ENCODE data around the gene PCK2.

The PCK2 gene

GRCh38 chr14:24136684-24137528 is 42.8 kb downstream of the PCK2 start:
- no peak for DNase-seq (ENCODE audit: low read depth)

DNA sequence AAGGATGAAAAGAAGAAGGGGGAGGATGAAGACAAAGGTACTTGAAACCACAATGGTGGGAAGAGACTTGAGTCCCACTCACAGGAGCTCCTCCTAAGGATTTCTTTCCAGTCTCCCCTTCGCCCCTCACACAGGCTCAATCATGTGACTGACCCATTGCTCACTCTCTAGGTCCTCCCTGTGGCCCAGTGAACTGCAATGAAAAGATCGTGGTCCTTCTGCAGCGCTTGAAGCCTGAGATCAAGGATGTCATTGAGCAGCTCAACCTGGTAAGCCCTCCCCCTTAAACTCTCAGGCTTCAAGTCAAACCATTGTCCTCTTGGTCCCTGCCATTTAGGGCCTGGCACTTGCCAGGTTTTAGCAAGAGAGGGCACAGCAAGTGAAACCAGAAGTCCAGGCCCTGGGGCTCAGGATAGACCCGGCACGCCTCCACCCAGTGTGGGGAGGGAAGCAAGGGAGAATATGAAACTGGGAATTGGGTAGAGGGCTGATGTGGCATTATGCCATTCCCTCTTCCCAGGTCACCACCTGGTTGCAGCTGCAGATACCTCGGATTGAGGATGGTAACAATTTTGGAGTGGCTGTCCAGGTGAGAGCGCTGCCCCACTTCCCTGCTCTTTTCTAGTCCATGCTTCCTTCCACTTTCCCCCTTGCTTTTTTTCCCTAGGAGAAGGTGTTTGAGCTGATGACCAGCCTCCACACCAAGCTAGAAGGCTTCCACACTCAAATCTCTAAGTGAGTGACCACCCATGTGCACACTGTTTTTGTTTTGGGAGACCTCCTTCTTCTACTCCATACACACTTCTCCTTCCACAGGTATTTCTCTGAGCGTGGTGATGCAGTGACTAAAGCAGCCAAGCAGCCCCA is 43.7 kb downstream of the PCK2 start:
- DNase-seq (ENCODE audit: low read depth) = no peak

DNA sequence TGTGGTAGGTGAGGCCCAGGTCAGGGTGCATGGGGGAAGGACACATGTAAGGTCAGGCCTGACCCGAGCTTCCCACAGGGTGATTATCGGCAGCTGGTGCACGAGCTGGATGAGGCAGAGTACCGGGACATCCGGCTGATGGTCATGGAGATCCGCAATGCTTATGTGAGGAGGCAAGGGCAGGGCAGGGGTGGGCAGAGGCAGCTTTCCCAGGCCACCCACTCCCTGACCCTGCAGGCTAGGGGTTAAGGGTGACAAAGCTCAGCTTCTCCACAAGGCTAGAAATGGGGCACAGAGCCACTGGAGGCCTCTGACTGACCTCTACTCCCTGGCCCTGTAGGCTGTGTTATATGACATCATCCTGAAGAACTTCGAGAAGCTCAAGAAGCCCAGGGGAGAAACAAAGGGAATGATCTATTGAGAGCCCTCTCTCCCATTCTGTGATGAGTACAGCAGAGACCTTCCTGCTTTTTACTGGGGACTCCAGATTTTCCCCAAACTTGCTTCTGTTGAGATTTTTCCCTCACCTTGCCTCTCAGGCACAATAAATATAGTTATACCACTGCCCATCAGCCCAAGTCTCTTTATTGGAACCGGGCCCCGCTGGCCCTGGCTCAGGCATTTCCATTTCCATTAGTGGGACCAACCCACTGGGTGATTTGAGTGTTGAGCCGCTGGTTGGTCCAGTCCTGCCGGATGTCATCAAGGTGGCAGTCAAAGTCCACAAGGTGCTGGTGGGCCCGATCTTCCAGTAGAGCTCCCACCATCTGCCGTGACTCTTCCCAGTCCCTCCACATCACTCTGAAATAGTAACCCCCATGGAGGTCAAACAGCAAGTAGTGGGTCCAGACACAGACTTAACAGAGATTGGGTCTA is 44.5 kb downstream of the PCK2 start:
- no peak for DNase-seq (ENCODE audit: low read depth)

- no peak for DNase-seq (ENCODE audit: low read depth)
These were observed 45.3 kb downstream of the PCK2 start for GRCh38 chr14:24139272-24139934.

- DNase-seq (ENCODE audit: low read depth) = peak; percentile 99
These were observed 47.2 kb downstream of the PCK2 start, which contains the start of gene EMC9 for GRCh38 chr14:24141097-24141880. TSS of gene EMC9 (minus strand) at chr14:24141591. CDS start at chr14:24141304, 287 bp downstream.

GRCh38 chr14:24143511-24143910 is 49.4 kb downstream of the PCK2 start:
- no peak for DNase-seq (ENCODE audit: low read depth)

DNA sequence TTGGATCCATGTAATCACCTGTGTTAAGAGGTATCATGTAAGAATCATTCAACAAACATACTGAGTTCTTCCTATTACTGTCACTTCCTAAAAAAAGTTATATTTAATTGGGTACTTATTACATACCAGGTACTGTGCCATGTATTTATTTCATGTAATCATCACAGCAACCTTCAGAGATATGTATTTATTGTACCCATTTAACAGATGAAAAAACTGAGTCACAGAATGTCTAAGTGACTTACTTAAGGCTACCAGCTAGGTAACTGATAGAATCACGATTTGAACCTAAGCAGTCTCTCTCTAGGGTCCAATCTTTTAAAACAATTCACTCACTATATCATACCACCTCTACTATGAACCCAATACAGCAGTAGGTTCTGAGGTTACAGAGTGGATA is 50.3 kb downstream of the PCK2 start:
- no peak for DNase-seq (ENCODE audit: low read depth)

- DNase-seq (ENCODE audit: low read depth) = no peak
These were observed 51.1 kb downstream of the PCK2 start for GRCh38 chr14:24145219-24145618.

GRCh38 chr14:24145690-24146452 is 51.8 kb downstream of the PCK2 start:
- DNase-seq (ENCODE audit: low read depth) = no peak

- peak; percentile 65 for DNase-seq (ENCODE audit: low read depth)
These were observed 52.4 kb downstream of the PCK2 start, which contains the start of gene PSME2 for GRCh38 chr14:24146453-24146977. TSS of gene PSME2 (minus strand) at chr14:24146610. CDS start at chr14:24146581, 29 bp downstream.

GRCh38 chr14:24146978-24147760 is 53.1 kb downstream of the PCK2 start, which contains the start of gene RNF31:
TSS of gene RNF31 (plus strand) at chr14:24147498. CDS start at chr14:24147699, 201 bp downstream.
- peak; percentile 96 for DNase-seq (ENCODE audit: low read depth)

DNA sequence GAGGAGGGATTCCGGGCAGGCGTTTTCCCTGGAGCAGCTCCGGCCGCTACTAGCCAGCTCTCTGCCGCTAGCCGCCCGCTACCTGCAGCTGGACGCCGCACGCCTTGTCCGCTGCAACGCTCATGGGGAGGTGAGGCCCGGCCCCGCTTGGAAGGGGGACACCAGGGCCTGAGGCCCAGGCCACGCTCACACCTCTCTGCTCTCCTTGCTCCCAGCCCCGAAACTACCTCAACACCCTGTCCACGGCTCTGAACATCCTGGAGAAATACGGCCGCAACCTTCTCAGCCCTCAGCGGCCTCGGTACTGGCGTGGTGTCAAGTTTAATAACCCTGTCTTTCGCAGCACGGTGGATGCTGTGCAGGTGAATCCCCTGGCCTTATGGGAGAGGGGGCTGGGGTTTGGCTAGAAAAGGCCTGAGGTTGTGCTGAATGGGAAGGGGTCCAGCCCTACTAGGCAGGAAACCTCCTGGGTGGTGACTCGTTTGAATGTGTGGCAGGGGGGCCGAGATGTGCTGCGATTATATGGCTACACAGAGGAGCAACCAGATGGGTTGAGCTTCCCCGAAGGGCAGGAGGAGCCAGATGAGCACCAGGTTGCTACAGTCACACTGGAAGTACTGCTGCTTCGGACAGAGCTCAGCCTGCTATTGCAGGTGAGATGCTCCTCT is 53.8 kb downstream of the PCK2 start:
- DNase-seq (ENCODE audit: low read depth) = no peak

DNA sequence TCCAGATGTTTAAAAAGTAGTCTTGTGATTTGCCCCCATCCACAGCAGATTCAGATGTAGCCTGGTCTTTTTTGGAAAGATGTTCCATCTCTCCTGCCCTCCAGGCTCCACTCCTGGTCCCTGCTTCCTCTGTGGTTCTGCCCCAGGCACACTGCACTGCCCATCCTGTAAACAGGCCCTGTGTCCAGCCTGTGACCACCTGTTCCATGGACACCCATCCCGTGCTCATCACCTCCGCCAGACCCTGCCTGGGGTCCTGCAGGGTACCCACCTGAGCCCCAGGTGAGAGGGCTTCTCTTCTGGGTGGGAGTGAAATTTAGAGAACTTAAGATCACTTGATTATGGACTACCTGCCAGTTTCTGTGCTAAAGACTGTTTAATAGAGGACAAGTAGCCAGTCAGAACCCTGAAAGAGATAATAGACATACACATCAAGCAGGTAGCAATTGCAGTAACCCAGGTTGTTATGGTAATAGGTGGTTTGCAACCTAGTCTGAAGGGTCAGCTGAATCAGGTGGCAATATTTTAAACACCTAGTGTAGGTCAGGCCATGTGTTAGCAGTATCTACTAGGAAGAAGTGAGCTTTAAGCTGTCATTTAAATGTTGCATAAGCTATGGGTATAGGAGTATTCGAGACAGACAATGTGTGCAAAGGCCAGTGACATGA is 55.3 kb downstream of the PCK2 start:
- no peak for DNase-seq (ENCODE audit: low read depth)

- DNase-seq (ENCODE audit: low read depth) = no peak
These were observed 56.0 kb downstream of the PCK2 start for GRCh38 chr14:24150061-24150460.

DNA sequence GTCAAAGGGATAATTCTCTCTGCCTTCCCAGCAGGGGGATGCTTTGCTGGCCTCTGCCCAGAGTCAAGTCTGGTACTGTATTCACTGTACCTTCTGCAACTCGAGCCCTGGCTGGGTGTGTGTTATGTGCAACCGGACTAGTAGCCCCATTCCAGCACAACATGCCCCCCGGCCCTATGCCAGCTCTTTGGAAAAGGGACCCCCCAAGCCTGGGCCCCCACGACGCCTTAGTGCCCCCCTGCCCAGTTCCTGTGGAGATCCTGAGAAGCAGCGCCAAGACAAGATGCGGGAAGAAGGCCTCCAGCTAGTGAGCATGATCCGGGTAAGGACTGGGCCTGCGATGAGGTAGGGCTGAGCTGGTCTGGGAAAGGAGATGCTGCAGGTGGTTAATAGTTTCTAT is 56.5 kb downstream of the PCK2 start:
- no peak for DNase-seq (ENCODE audit: low read depth)

- DNase-seq (ENCODE audit: low read depth) = no peak
These were observed 56.9 kb downstream of the PCK2 start for GRCh38 chr14:24150993-24151392.

- DNase-seq (ENCODE audit: low read depth) = no peak
These were observed 57.4 kb downstream of the PCK2 start for GRCh38 chr14:24151404-24152080.

Data from T follicular helper cell (primary cell).